Astrocyte of the cerebellum (primary cell): ENCODE data around the gene AKT3.

ENCODE experiments used
- DNase-seq: peaks from one replicate; pipeline ENCODE4 v3.0.0-alpha.2; 2011; ENCODE audit warnings: low read depth
- H3K4me3 ChIP-seq: 2 replicates; pipeline ENCODE4 v1.5.1; 2011; ENCODE audit warnings: mild to moderate bottlenecking, low read depth, low read length, moderate library complexity
- CTCF ChIP-seq: IDR thresholded peaks from 2 replicates; pipeline ENCODE4 v1.5.1; 2012; ENCODE audit warnings: low read length, low read depth, moderate library complexity, mild to moderate bottlenecking; ENCODE audit errors: missing control alignments
- in situ Hi-C: cut with HindIII; loops from 2 replicates; pipeline ENCODE4 v1.10.0; 2017; ENCODE audit warnings: low sequenced_read_pairs

AKT3 gene

DNA sequence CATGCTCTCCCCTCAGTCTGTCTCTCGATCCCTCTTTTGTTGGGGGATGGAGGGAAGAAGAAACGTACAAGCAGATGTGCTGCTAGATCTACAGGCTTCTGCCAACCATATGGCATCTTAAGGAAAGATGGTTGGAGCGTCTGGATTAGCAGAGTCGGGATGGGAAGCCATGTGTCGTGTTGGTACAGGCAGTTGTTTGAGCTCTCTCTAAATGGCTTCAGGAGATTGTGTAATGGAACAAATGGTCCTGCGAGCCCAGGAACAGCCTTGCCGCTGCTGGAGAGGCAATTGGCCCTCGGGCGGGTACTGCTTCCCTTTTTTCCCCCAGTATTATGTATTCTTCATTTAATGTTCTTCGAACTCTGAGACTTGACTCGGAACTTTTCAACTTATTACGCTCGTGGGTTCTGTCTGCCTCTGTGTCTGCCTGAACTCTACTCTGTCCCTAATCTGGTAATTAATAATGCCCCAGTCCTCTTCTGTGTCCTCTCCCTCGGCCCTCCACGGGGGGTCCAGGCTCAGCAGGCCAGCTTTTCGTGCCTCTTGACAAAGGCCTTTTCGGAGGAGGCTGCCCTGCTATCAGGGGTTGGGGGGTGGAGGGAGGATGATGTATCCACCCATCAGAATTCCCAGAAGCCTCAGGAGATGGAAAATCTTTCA is 378.9 kb downstream of the AKT3 start:
- TF ChIP-seq CTCF = no peak
- DNase-seq = no peak
- H3K4me3 ChIP-seq = no peak overlapping the region
- in situ Hi-C loops = no loop called here

GRCh38 chr1:243470502-243470901 is 379.5 kb downstream of the AKT3 start:
- peak; percentile 23 for TF ChIP-seq CTCF
- no peak for DNase-seq

DNA sequence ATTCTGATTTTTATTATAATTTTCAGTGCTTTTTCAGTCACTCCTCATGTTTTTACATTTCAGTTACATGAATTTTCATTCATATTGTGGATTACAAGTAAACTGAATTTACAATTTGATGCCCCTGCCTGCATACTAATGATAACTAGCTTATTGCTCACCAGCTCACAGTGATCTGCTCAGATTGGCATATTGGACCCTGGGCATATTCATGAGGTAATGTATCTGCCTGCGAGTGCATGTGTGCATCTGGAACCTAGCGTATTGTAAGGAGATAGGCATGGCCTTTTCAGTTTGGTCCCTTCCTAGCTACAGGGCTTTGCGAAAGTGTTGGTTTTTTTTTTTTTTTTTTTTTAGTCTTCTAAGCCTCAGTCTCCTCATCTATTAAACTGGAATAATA is 380.5 kb downstream of the AKT3 start:
- no peak overlapping the region for H3K4me3 ChIP-seq
- in situ Hi-C loops = no loop called here
- no peak for TF ChIP-seq CTCF
- no peak for DNase-seq

More at GRCh38 chr1:243470502-243470901, 379.5 kb downstream of the AKT3 start:
- in situ Hi-C loops = no loop called here
- no peak overlapping the region for H3K4me3 ChIP-seq

DNA sequence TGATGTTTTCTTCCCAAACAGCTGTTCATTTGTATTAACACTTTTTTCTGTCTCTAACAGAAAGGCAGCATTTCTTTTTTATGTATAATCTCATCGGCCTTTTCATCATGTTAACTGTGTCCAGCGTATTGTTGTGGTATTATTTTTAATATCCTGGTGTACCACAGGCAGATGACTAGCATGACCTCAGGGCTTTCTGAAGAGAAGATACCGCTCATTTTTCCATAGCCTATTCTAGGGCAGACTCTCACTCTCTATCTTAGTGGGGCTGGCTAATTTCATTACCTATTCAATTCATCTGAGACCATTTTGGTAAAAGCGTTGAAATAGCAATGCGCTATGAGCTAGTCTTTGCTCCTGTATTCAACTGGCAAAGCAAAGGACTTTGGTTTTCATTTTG is 384.3 kb downstream of the AKT3 start:
- H3K4me3 ChIP-seq = no peak overlapping the region
- in situ Hi-C loops = no loop called here
- no peak for TF ChIP-seq CTCF
- no peak for DNase-seq

DNA sequence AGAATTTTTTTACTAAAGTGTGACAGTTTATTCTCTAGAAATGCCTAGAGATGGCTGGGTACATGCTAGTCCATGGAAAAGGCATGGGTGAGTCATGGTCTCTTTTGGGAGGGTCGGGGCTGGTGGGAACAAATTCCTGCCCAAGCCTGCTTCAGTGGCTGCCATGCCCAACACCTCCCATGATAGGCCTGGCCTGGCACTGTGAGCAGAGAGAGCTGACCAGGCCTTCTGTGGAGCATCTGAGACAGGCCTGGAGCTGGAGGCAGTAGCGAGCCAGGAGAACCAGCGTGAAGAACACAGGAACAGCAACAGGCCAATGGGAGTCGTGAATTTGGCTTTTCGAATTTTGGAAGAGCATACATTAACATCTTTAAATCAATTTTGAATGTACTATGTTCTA is 385.0 kb downstream of the AKT3 start:
- H3K4me3 ChIP-seq = no peak overlapping the region
- DNase-seq = no peak
- in situ Hi-C loops = no loop called here
- TF ChIP-seq CTCF = no peak

DNA sequence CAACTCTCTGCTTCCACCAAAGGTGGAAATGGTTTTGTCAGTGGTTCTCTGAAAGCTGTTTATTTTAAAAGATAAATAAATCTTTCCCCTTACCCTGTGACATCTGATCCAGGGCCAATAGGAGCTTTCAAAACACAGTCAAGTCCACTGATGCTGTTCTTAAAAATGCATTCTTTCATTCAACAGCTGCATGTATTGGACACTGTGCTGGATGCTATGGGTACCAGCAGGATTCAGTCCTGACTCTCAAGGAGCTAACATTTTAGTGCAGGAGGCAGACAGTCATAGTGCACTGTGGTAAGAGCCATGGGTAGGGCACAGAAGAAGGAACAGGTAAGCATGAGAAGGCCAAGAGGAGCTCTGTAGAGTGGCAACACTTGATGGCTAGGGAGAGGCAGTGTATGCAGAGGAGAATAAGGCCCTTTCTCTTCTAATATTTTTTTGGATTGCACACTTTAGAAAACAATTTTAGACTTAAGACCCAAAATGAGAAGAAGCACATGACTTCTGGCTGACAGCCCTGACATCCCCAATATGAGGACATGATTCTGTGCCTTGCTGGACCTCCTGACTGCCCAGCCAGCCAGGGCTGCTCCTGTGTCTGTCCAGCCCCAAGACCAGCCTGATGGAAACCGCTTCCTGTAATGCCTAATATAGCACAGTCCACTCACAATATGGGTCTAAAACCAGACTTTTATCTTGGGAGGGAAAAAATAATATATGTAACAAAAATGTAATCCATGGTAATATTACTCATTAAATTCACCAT is 386.9 kb downstream of the AKT3 start:
- no peak for TF ChIP-seq CTCF
- H3K4me3 ChIP-seq = no peak overlapping the region
- no peak for DNase-seq
- in situ Hi-C loops = no loop called here
